IMR-90 (cell line): Measurements from ENCODE around the gene BRPF1. TPM values are rescaled to one million over a fixed set of nuclear protein-coding genes. Genes with fewer than 3 reads are reported as not detected.

Experiments used
- ATAC-seq: fragments of 200-7000 bp; cut with Tn5 transposase; 2 replicates; pipeline ENCODE4 v1.9.1; 2020; ENCODE audit warnings: low read depth, mild to moderate bottlenecking, moderate library complexity
- BruUV-seq: library from RNA; stranded (reverse); fragments of 400-500 nt; replicated peaks from 2 replicates; lab custom pipeline; 2021; lab: Mats Ljungman, UMichigan
- CTCF ChIA-PET: fragments of 300-600 bp; formaldehyde crosslinking; extraction: SDS; loops from one replicate; lab custom pipeline; 2021; ENCODE audit warnings: antibody characterized with exemption; lab: Yijun Ruan, JAX
- POLR2A ChIA-PET: fragments of 300-600 bp; sonication (Branson Sonifier 250); formaldehyde crosslinking; loops from one replicate; lab custom pipeline; 2022; ENCODE audit warnings: antibody characterized with exemption; ENCODE audit not compliant: unreplicated experiment; lab: Charles Lee
- DNase-seq: peaks from one replicate; pipeline ENCODE4 v3.0.0; 2013
- H2AFZ ChIP-seq: replicated peaks from 2 replicates; pipeline ENCODE3; 2013; ENCODE audit warnings: low read length, mild to moderate bottlenecking; ENCODE audit not compliant: poor library complexity
- H2AK5ac ChIP-seq: 2 replicates; pipeline ENCODE4 v1.6.1; 2013; ENCODE audit warnings: low read depth, low read length, inconsistent platforms
- H2AK9ac ChIP-seq: replicated peaks from 2 replicates; pipeline ENCODE3; 2013; ENCODE audit warnings: mild to moderate bottlenecking, low read depth, low read length, moderate library complexity; ENCODE audit not compliant: poor library complexity
- H2BK120ac ChIP-seq: 2 replicates; pipeline ENCODE4 v1.6.1; 2013; ENCODE audit warnings: low read depth, low read length, inconsistent platforms
- H2BK15ac ChIP-seq: 3 replicates; pipeline ENCODE4 v1.6.1; 2013; ENCODE audit warnings: low read depth, low read length, inconsistent platforms
- H2BK20ac ChIP-seq: 2 replicates; pipeline ENCODE4 v1.6.1; 2013; ENCODE audit warnings: low read depth, mild to moderate bottlenecking, inconsistent platforms, low read length, moderate library complexity
- H2BK5ac ChIP-seq: 2 replicates; pipeline ENCODE4 v1.6.1; 2013; ENCODE audit warnings: mild to moderate bottlenecking, low read depth, low read length, inconsistent platforms; ENCODE audit not compliant: poor library complexity, severe bottlenecking
- H3K14ac ChIP-seq: replicated peaks from 2 replicates; pipeline ENCODE4 v1.6.1; 2013; ENCODE audit warnings: low read depth, low read length, inconsistent platforms
- H3K18ac ChIP-seq: 2 replicates; pipeline ENCODE4 v1.6.1; 2013; ENCODE audit warnings: low read depth, low read length, control low read depth
- H3K23ac ChIP-seq: 2 replicates; pipeline ENCODE4 v1.6.1; 2013; ENCODE audit warnings: low read depth, low read length, inconsistent platforms
- H3K27ac ChIP-seq: 2 replicates; pipeline ENCODE4 v1.5.1; 2013; ENCODE audit warnings: mild to moderate bottlenecking, control low read depth, low read length; ENCODE audit not compliant: insufficient read depth
- H3K27me3 ChIP-seq: 2 replicates; pipeline ENCODE4 v1.6.1; 2013; ENCODE audit warnings: low read length; ENCODE audit not compliant: control insufficient read depth, insufficient read depth
- H3K36me3 ChIP-seq: 2 replicates; pipeline ENCODE4 v1.6.1; 2013; ENCODE audit warnings: low read length, mixed read lengths; ENCODE audit not compliant: control insufficient read depth, insufficient read depth
- H3K4ac ChIP-seq: 2 replicates; pipeline ENCODE4 v1.6.1; 2013; ENCODE audit warnings: low read depth, low read length, inconsistent platforms
- H3K4me1 ChIP-seq: 2 replicates; pipeline ENCODE4 v1.6.1; 2013; ENCODE audit warnings: low read length, mixed read lengths; ENCODE audit not compliant: control insufficient read depth, insufficient read depth
- H3K4me2 ChIP-seq: 2 replicates; pipeline ENCODE4 v1.6.1; 2013; ENCODE audit warnings: low read depth, mild to moderate bottlenecking, control low read depth, low read length, moderate library complexity
- H3K4me3 ChIP-seq: 2 replicates; pipeline ENCODE4 v1.5.1; 2013; ENCODE audit warnings: low read depth, mild to moderate bottlenecking, control low read depth, low read length, moderate library complexity; ENCODE audit not compliant: insufficient read depth
- H3K56ac ChIP-seq: 2 replicates; pipeline ENCODE4 v1.6.1; 2013; ENCODE audit warnings: low read length, inconsistent platforms; ENCODE audit not compliant: insufficient read depth; ENCODE audit errors: extremely low read depth
- H3K79me1 ChIP-seq, 2 experiments: 2 replicates each; pipeline ENCODE4 v1.6.1; 2013; ENCODE audit warnings: low read length in 2 of 2, inconsistent platforms in 1 of 2, low read depth in 1 of 2
- H3K9ac ChIP-seq: 2 replicates; pipeline ENCODE4 v1.6.1; 2013; ENCODE audit warnings: low read depth, low read length, control low read depth
- H3K9me1 ChIP-seq: 2 replicates; pipeline ENCODE4 v1.6.1; 2013; ENCODE audit warnings: low read length, inconsistent platforms; ENCODE audit not compliant: insufficient read depth
- H3K9me3 ChIP-seq: 2 replicates; pipeline ENCODE4 v1.6.1; 2013; ENCODE audit warnings: low read length; ENCODE audit not compliant: control insufficient read depth, insufficient read depth
- H4K20me1 ChIP-seq: 2 replicates; pipeline ENCODE4 v1.6.1; 2013; ENCODE audit warnings: low read length, inconsistent platforms; ENCODE audit not compliant: insufficient read depth
- H4K5ac ChIP-seq: 2 replicates; pipeline ENCODE4 v1.6.1; 2013; ENCODE audit warnings: mild to moderate bottlenecking, low read depth, low read length, control low read depth
- H4K8ac ChIP-seq, 2 experiments: 2 replicates each; pipeline ENCODE4 v1.6.1; 2013; ENCODE audit warnings: low read depth in 2 of 2, low read length in 2 of 2, control low read depth in 1 of 2, inconsistent platforms in 1 of 2
- H4K91ac ChIP-seq: 2 replicates; pipeline ENCODE4 v1.6.1; 2013; ENCODE audit warnings: low read depth, low read length, inconsistent platforms; ENCODE audit not compliant: insufficient read depth
- BHLHE40 ChIP-seq: fragments of 150-350 bp; IDR thresholded peaks from 2 replicates; pipeline ENCODE4 v1.6.1; 2016; ENCODE audit warnings: mild to moderate bottlenecking, low read depth, low read length
- MAFK ChIP-seq: IDR thresholded peaks from 2 replicates; pipeline ENCODE4 v1.6.1; 2012; ENCODE audit warnings: low read depth, low read length, improper control_type of control experiment
- SMC3 ChIP-seq: fragments of 150-350 bp; IDR thresholded peaks from 2 replicates; pipeline ENCODE4 v1.6.1; 2016; ENCODE audit warnings: low read depth, mild to moderate bottlenecking, antibody characterized with exemption, low read length, moderate library complexity
- WGBS, 2 experiments: methylation state at CpG; one replicate each; pipeline versions ENCODE4 v1.1.5 to v1.1.7; 2013; ENCODE audit warnings: missing lambda C conversion rate in 2 of 2; ENCODE audit not compliant: insufficient read length in 1 of 2; ENCODE audit errors: extremely low coverage in 2 of 2; 5-methylcytosine and 5-hydroxymethylcytosine counted together
- dilution Hi-C: fragments of 300-500 bp; cut with HindIII; formaldehyde crosslinking; loops from one replicate; pipeline ENCODE4 v1.14.3; 2018; ENCODE audit warnings: low sequenced_read_pairs; ENCODE audit not compliant: unreplicated experiment
- in situ Hi-C: fragments of 300-500 bp; cut with MboI; formaldehyde crosslinking; loops from 3 replicates; pipeline ENCODE4 v1.14.3; 2019; ENCODE audit warnings: low sequenced_read_pairs, inconsistent platforms, mixed read lengths
- intact Hi-C: fragments of 100-400 bp; cut with micrococcal nuclease; formaldehyde crosslinking; loops from 2 replicates; pipeline ENCODE4 v1.10.0; 2022
- polyA plus RNA-seq, 3 experiments: library from polyadenylated mRNA; depleted of rRNA; stranded (reverse); fragments of >200 nt; gene quantifications; 2 replicates each; pipeline ENCODE4 v1.2.3, GENCODE V29; 2012; ENCODE audit warnings: low replicate concordance in 1 of 3
- total RNA-seq: library from RNA; depleted of rRNA; stranded (reverse); fragments of >200 nt; gene quantifications from 2 replicates; pipeline ENCODE4 v1.2.3, GENCODE V29; 2012

The BRPF1 gene
- total and polyA plus RNA-seq, 2 of the 4 experiments (the other 2 are of a cell fraction) = 13.6 to 15.6 TPM

GRCh38 chr3:9727041-9727595 lies 4.4 kb upstream of the BRPF1 start:
- H3K14ac ChIP-seq = no peak overlapping the region
- BruUV-seq = no TSS peak
- no peak overlapping the region for H3K9ac ChIP-seq
- H3K23ac ChIP-seq = no peak overlapping the region
- ChIA-PET POLR2A (no interaction called here), CTCF (interaction anchor here (0.7 kb wide), 1 partner anchor 11 kb away, joined by 3 read pairs; no protein-coding TSS in a partner anchor)
- no peak overlapping the region for H4K8ac ChIP-seq
- no peak overlapping the region for H3K27ac ChIP-seq
- H2BK20ac ChIP-seq = no peak overlapping the region
- no peaks in the 10 kb centered on the region for H3K79me1 ChIP-seq
- H2BK15ac ChIP-seq = no peak overlapping the region
- no peak overlapping the region for H3K18ac ChIP-seq
- no peaks in the 10 kb centered on the region; the same call in 1 of the 2 replicates for H3K27me3 ChIP-seq
- no peaks in the 10 kb centered on the region for H3K4me1 ChIP-seq
- no peak overlapping the region for H4K5ac ChIP-seq
- 0 out of 2 replicates have a peak, but pooled peaks cover 2% of the 10 kb centered on the region for H4K20me1 ChIP-seq
- H4K91ac ChIP-seq = no peak overlapping the region
- no CpG with 5 or more reads among the region's 11 CpGs for WGBS, 2 experiments
- H2AK5ac ChIP-seq = no peak overlapping the region
- no peak overlapping the region for H2BK120ac ChIP-seq
- intact Hi-C loops (no loop called here), in situ Hi-C loops (no loop called here), dilution Hi-C loops (no loop called here)
- H2AFZ ChIP-seq = peak overlapping the region; percentile 61
- ATAC-seq (no peak), DNase-seq (no peak)
- H3K36me3 ChIP-seq = no peaks in the 10 kb centered on the region
- H2BK5ac ChIP-seq = no peak overlapping the region
- H2AK9ac ChIP-seq = no peak overlapping the region
- H3K9me3 ChIP-seq = no peaks in the 10 kb centered on the region
- H3K4me2 ChIP-seq = no peak overlapping the region
- H3K4ac ChIP-seq = no peak overlapping the region
- no peak overlapping the region for H3K4me3 ChIP-seq
- TF ChIP-seq MAFK (no peak), BHLHE40 (no peak), SMC3 (0 out of 2 replicates have a peak, but pooled peaks have one; percentile 2)
- H3K56ac ChIP-seq = no peak overlapping the region
- H3K9me1 ChIP-seq = no peaks in the 10 kb centered on the region; the same call in 1 of the 2 replicates
